Neuronal stem cell (in vitro differentiated cells): ENCODE results near the gene FDXR.
"Not testable (repeated sequence)": the region's sequence is repeated elsewhere in the genome, so short reads cannot be mapped to it uniquely, and the experiment has no call there.

Source experiments
- DNase-seq: peaks from one replicate; pipeline ENCODE4 v3.0.0-alpha.2; 2013; ENCODE audit warnings: low spot score
- H2AFZ ChIP-seq: one replicate; pipeline ENCODE4 v1.6.1; 2013; ENCODE audit warnings: mild to moderate bottlenecking, low read length, inconsistent platforms
- H2AK5ac ChIP-seq: 2 replicates; pipeline ENCODE4 v1.6.1; 2013; ENCODE audit warnings: low read depth, mild to moderate bottlenecking, inconsistent platforms, low read length, moderate library complexity, mixed read lengths
- H2BK120ac ChIP-seq: 2 replicates; pipeline ENCODE4 v1.6.1; 2013; ENCODE audit warnings: low read depth, mild to moderate bottlenecking, inconsistent platforms, low read length, moderate library complexity, mixed read lengths
- H2BK12ac ChIP-seq: one replicate; pipeline ENCODE4 v1.6.1; 2013; ENCODE audit warnings: low read length, inconsistent platforms
- H2BK15ac ChIP-seq: 2 replicates; pipeline ENCODE4 v1.6.1; 2013; ENCODE audit warnings: mild to moderate bottlenecking, low read length, inconsistent platforms, mixed read lengths
- H2BK5ac ChIP-seq: one replicate; pipeline ENCODE4 v1.6.1; 2013; ENCODE audit warnings: inconsistent platforms, mild to moderate bottlenecking, low read length, moderate library complexity
- H3K14ac ChIP-seq: one replicate; pipeline ENCODE4 v1.6.1; 2013; ENCODE audit warnings: low read length, inconsistent platforms
- H3K18ac ChIP-seq: 2 replicates; pipeline ENCODE4 v1.6.1; 2013; ENCODE audit warnings: low read length, inconsistent platforms
- H3K23ac ChIP-seq: 2 replicates; pipeline ENCODE4 v1.6.1; 2013; ENCODE audit warnings: low read depth, mild to moderate bottlenecking, mixed read lengths, low read length, inconsistent platforms; ENCODE audit not compliant: poor library complexity
- H3K27ac ChIP-seq: replicated peaks from 3 replicates; pipeline ENCODE4 v1.5.1; 2013; ENCODE audit warnings: low read length, inconsistent platforms
- H3K27me3 ChIP-seq, 3 experiments: 2 replicates each; pipeline ENCODE4 v1.6.1; 2013; ENCODE audit warnings: low read length in 3 of 3, mild to moderate bottlenecking in 2 of 3, inconsistent platforms in 1 of 3, low read depth in 1 of 3, mixed read lengths in 1 of 3, moderate library complexity in 1 of 3; ENCODE audit not compliant: control insufficient read depth in 3 of 3, insufficient read depth in 3 of 3
- H3K36me3 ChIP-seq, 2 donors: replicated peaks in 1 of 2; 2 replicates each; pipeline ENCODE4 v1.6.1; 2013; ENCODE audit warnings: low read length in 2 of 2; ENCODE audit not compliant: control insufficient read depth in 2 of 2, insufficient read depth in 2 of 2
- H3K4ac ChIP-seq: 2 replicates; pipeline ENCODE4 v1.6.1; 2013; ENCODE audit warnings: inconsistent platforms, mild to moderate bottlenecking, low read length, moderate library complexity
- H3K4me1 ChIP-seq, 2 donors: 1 replicate in 1 of 2; 2 replicates in 1 of 2; pipeline ENCODE4 v1.6.1; 2013; ENCODE audit warnings: low read length in 2 of 2, low read depth in 1 of 2; ENCODE audit not compliant: control insufficient read depth in 2 of 2, insufficient read depth in 1 of 2
- H3K4me2 ChIP-seq: one replicate; pipeline ENCODE4 v1.6.1; 2013; ENCODE audit warnings: mild to moderate bottlenecking, low read length, inconsistent platforms; ENCODE audit not compliant: insufficient read depth, poor library complexity, severe bottlenecking
- H3K4me3 ChIP-seq, 2 donors: 2 replicates each; pipeline ENCODE4 v1.5.1; 2013; ENCODE audit warnings: low read length in 2 of 2, mild to moderate bottlenecking in 2 of 2, inconsistent platforms in 1 of 2, moderate library complexity in 1 of 2
- H3K79me1 ChIP-seq: one replicate; pipeline ENCODE4 v1.6.1; 2013; ENCODE audit warnings: low read depth, mild to moderate bottlenecking, inconsistent platforms, low read length, moderate library complexity
- H3K9ac ChIP-seq: one replicate; pipeline ENCODE4 v1.6.1; 2013; ENCODE audit warnings: mild to moderate bottlenecking, low read depth, low read length, inconsistent platforms; ENCODE audit not compliant: poor library complexity
- H3K9me3 ChIP-seq, 2 donors: replicated peaks in 1 of 2; 2 replicates each; pipeline versions ENCODE3 to v1.6.1; 2013; ENCODE audit warnings: low read length in 2 of 2, mild to moderate bottlenecking in 2 of 2, inconsistent platforms in 1 of 2, low read depth in 1 of 2, mixed read lengths in 1 of 2, moderate library complexity in 1 of 2; ENCODE audit not compliant: control insufficient read depth in 2 of 2, insufficient read depth in 1 of 2
- H4K8ac ChIP-seq: one replicate; pipeline ENCODE4 v1.6.1; 2013; ENCODE audit warnings: low read depth, mild to moderate bottlenecking, inconsistent platforms, low read length, moderate library complexity
- H4K91ac ChIP-seq: one replicate; pipeline ENCODE4 v1.6.1; 2013; ENCODE audit warnings: low read length, low read depth, mild to moderate bottlenecking, inconsistent platforms; ENCODE audit not compliant: poor library complexity
- WGBS, 2 donors: extraction: QIAGEN DNeasy Blood & Tissue Kit; methylation state at CpG; one replicate each; pipeline ENCODE4 v1.1.7; 2013; ENCODE audit warnings: missing lambda C conversion rate in 2 of 2, mixed read lengths in 1 of 2; ENCODE audit not compliant: insufficient read length in 2 of 2, insufficient replicate concordance in 1 of 2; ENCODE audit errors: extremely low coverage in 2 of 2; 5-methylcytosine and 5-hydroxymethylcytosine counted together

The FDXR gene

GRCh38 chr17:74917430-74917829 lies 44.6 kb upstream of the FDXR start:
- no CpG with 5 or more reads among the region's 10 CpGs for WGBS, 2 donors
- Histone ChIP-seq H3K9ac (no peak overlapping the region), H3K9me3 (peaks cover 0 to 3% of the 10 kb centered on the region in 2 donors), H2AFZ (no peak overlapping the region), H3K18ac (peak overlapping the region; percentile 8), H3K4ac (no peak overlapping the region), H3K36me3 (no peaks in the 10 kb centered on the region), H4K91ac (no peak overlapping the region), H3K4me2 (no peak overlapping the region), H4K8ac (no peak overlapping the region), H3K4me1 (peaks cover 5 to 10% of the 10 kb centered on the region in 2 donors), H2BK15ac (peak overlapping the region; percentile 83), H2BK5ac (no peak overlapping the region), H3K27ac (no peak overlapping the region), H3K4me3 (no peak overlapping the region), H3K79me1 (peaks cover 6% of the 10 kb centered on the region), H3K27me3 (peaks cover 0 to 37% (median 9%) of the 10 kb centered on the region in 3 experiments), H3K23ac (no peak overlapping the region), H2AK5ac (peak overlapping the region; percentile 63), H2BK120ac (no peak overlapping the region), H2BK12ac (no peak overlapping the region), H3K14ac (no peak overlapping the region)
- DNase-seq = no peak

GRCh38 chr17:74916851-74917199 lies 44.0 kb upstream of the FDXR start:
- Histone ChIP-seq H4K91ac (no peak overlapping the region), H2AFZ (no peak overlapping the region), H3K27me3 (peaks cover 0 to 32% (median 5%) of the 10 kb centered on the region in 3 experiments), H3K14ac (peak overlapping the region; percentile 75), H3K9me3 (peaks cover 0 to 3% of the 10 kb centered on the region in 2 donors), H3K9ac (peak overlapping the region; percentile 30), H3K36me3 (no peaks in the 10 kb centered on the region), H2BK12ac (no peak overlapping the region), H4K8ac (peak overlapping the region; percentile 86), H3K27ac (no peak overlapping the region), H2BK5ac (no peak overlapping the region), H3K4me1 (peaks cover 5 to 10% of the 10 kb centered on the region in 2 donors), H2BK15ac (no peak overlapping the region), H3K18ac (peak overlapping the region; percentile 15), H3K4ac (no peak overlapping the region), H3K4me3 (peak overlapping the region in 1 of 2 donors; percentile 66), H2AK5ac (peak overlapping the region; percentile 63), H3K23ac (peak overlapping the region; percentile 97), H3K4me2 (no peak overlapping the region), H2BK120ac (no peak overlapping the region), H3K79me1 (peaks cover 6% of the 10 kb centered on the region)
- no CpG with 5 or more reads among the region's 11 CpGs for WGBS, 2 donors
- no peak for DNase-seq

GRCh38 chr17:74916136-74916850 lies 43.5 kb upstream of the FDXR start:
- no peak overlapping the region for H4K8ac ChIP-seq
- no peak overlapping the region for H3K27ac ChIP-seq
- peak overlapping the region; percentile 97 for H3K23ac ChIP-seq
- no peak overlapping the region for H2BK15ac ChIP-seq
- peak overlapping the region in 1 of 2 donors; percentile 66 for H3K4me3 ChIP-seq
- peaks cover 5 to 9% of the 10 kb centered on the region in 2 donors for H3K4me1 ChIP-seq
- peaks cover 0 to 26% (median 0%) of the 10 kb centered on the region in 3 experiments for H3K27me3 ChIP-seq
- no peak for DNase-seq
- H3K9me3 ChIP-seq = peaks cover 0 to 3% of the 10 kb centered on the region in 2 donors
- peak overlapping the region; percentile 38 for H3K9ac ChIP-seq
- H3K79me1 ChIP-seq = peaks cover 3% of the 10 kb centered on the region
- no peak overlapping the region for H3K4ac ChIP-seq
- no peak overlapping the region for H4K91ac ChIP-seq
- no CpG with 5 or more reads among the region's 13 CpGs for WGBS, 2 donors
- H3K14ac ChIP-seq = no peak overlapping the region
- no peak overlapping the region for H2BK120ac ChIP-seq
- H2AK5ac ChIP-seq = peak overlapping the region; percentile 23
- H3K4me2 ChIP-seq = no peak overlapping the region
- no peak overlapping the region for H2AFZ ChIP-seq
- no peak overlapping the region for H2BK5ac ChIP-seq
- H3K36me3 ChIP-seq = no peaks in the 10 kb centered on the region
- H3K18ac ChIP-seq = peak overlapping the region; percentile 15
- H2BK12ac ChIP-seq = no peak overlapping the region

- no CpG with 5 or more reads among the region's 8 CpGs for WGBS, 2 donors
- not testable (repeated sequence) for H2BK120ac ChIP-seq, H2BK5ac ChIP-seq, DNase-seq, H2AFZ ChIP-seq, H3K27ac ChIP-seq, H2BK15ac ChIP-seq, H3K4me2 ChIP-seq, H4K8ac ChIP-seq, H2BK12ac ChIP-seq, H3K18ac ChIP-seq, H3K79me1 ChIP-seq, H3K14ac ChIP-seq, H3K23ac ChIP-seq, H4K91ac ChIP-seq, H3K4me3 ChIP-seq, H3K4me1 ChIP-seq, H3K9me3 ChIP-seq, H3K27me3 ChIP-seq, H3K9ac ChIP-seq, H2AK5ac ChIP-seq, H3K36me3 ChIP-seq, H3K4ac ChIP-seq
Measured at GRCh38 chr17:74911423-74911822, 38.6 kb upstream of the FDXR start.
